Cortex of kidney (tissue), 1 donor: ENCODE data around the gene RAP1GAP2.

Source experiments
- DNase-seq: peaks from one replicate; lab custom pipeline; 2025; lab: John Stamatoyannopoulos, UW

Gene RAP1GAP2

GRCh38 chr17:2786176-2786881 is 9.9 kb upstream of the RAP1GAP2 start:
- DNase-seq: no peak

- DNase-seq: no peak
Measured at GRCh38 chr17:2789700-2790099, 6.5 kb upstream of the RAP1GAP2 start.

DNA sequence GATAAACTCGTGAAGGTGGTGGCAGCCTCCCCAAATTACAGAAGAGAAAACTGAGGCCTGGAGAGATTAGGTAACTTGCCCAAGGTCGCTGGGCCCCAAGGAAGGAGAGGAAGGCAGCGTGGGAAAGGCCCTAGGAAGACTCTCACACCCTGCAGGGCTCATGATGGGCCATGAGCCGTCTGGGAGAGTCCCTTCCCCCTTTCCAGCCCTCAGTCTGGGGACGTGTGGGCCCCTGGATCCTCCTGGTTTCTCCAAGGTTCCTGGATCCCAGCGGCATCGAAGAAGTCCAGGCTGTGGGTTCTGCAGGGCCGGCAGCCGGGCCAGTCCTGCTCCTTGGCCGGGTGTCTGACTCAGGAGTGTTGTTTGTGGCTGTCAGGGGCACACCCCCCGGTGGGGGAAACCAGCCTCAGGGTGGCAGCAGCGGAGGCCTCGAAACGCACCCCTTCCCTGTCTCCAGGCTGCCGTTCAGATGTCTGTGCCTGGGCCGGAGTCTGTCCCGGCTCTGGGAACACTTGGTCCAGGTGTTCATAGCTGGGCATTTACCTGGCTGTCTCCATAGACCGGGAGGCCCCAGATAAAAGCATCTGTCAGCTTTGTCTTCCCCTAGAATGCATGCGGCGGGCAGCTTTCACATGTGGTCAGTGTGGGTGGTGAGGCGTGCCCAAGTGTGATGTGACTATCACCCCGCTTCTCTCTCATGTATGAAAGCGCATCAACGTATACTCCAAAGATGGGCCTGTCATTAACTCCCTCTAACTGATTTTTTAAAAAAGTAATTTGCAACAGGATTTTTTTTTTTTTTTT is 3.7 kb upstream of the RAP1GAP2 start:
- DNase-seq: no peak

- no peak for DNase-seq
Measured at GRCh38 chr17:2794111-2794803, 2.0 kb upstream of the RAP1GAP2 start.

DNA sequence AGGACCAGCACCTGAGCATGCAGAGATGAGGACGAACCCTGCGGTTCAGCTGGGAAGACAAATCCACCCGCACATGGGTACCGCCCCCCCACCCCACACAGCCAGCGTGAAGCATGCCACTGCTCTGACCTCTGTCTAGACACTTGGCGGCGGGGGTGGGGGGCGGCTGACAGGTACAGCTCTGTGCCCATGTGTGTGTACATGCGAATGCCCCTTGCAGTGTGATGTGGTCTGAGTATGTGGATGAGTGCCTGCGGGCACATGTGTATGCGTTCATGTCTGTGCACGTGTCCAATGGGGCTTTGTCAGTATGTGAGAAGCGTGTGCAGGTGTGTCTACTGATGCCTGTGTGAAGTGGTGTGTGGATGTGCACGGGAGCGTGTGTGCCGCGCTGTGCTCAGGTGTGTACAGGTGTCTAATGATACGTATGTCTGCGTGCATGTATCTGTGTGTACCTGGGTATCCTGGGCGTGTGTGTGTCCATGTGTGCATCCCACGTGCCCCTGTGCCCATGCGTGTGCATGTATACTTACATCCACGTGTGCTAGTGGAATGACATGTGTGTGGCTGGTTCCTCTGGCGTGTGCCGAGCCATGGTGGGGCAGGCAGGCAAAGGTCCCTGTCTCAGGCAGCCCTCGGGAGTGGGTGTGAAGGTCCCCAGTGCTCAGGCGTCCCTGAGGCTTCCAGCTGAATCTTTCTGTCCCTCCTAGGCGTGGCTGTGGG is 636 bp upstream of the RAP1GAP2 start:
- no peak for DNase-seq

- no peak for DNase-seq
Measured at GRCh38 chr17:2797226-2797625, 988 bp downstream of the RAP1GAP2 start.

DNA sequence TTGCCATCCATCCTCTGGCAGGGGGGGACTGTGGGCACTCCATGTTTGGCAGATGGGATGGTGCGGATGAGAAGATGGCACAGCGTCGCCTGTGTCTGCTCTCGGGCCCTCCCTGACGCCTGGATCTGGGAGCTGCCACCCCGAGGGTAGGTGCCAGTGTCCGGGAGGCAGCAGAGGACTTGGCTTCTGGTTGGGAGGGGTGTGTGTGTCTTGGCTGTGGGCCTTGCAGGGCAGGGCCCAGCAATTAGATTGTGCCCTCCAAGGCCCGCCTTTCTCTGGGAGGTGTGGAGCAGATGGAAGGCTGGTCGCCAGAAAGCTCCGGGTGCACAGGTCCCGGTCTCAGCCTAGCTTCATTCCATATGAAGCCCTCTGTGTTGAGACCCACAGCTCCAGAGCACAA is 1.4 kb downstream of the RAP1GAP2 start:
- DNase-seq: no peak

GRCh38 chr17:2798188-2798587 is 1.9 kb downstream of the RAP1GAP2 start:
- no peak for DNase-seq

GRCh38 chr17:2798678-2799077 is 2.4 kb downstream of the RAP1GAP2 start:
- no peak for DNase-seq

DNA sequence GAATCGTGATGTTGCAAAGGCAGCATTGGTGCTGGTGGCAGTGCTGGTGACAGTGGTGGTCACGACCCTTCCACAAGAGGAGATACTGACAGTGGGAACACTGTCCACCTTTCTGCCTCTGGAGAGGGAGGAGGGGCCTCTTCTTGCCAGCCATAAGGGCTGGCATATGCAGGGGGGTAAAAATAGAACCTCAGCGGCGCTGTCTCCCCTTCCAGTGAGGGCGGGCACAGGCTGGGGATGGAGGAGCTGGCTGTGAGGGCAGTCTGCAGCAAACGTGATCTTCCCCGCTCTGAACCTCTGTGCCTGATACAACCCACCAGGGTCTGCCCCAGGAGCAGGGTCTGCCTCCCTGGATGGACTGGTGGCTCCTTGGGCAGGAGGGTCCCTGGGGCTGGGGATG is 3.4 kb downstream of the RAP1GAP2 start:
- no peak for DNase-seq

DNA sequence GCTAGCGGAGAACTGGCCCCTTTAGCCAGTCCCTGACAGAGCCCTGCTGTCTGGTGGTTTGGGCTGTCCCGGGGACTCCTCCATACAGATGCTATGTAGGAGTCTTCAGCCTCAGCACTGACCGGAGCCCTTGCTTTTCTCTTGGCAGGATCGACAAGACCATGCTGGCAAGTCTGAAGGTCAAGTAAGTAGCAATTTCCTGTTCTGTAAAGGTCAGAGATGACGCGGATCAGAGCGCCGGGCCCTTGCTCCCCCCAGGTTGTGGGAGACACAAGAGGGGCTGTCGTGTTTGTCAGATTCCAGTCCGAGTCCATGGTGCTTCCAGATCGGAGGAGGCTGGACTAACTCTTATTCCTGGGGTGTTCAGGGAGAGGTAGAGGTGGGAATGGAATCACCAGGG is 4.1 kb downstream of the RAP1GAP2 start:
- DNase-seq: no peak

GRCh38 chr17:2801841-2802240 is 5.6 kb downstream of the RAP1GAP2 start:
- DNase-seq: no peak

DNA sequence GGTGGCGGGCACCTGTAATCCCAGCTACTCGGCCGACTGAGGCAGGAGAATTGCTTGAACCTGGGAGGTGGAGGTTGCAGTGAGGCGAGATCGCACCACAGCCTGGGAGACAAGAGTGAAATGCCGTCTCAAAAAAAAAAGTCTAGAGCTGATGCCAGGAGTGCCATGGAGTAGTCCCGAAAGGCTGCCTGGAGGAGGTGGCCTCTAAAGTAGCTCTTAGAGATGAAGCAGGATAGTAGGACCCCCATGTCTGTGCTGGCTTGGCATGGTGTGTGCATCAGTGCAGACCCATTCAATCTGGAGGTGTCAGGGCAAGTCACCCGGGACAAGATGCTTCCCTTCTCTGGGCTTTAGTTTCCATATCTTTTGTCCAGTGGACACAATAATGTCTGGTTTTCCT is 6.3 kb downstream of the RAP1GAP2 start:
- DNase-seq: no peak

- DNase-seq: no peak
Measured at GRCh38 chr17:2803386-2803785, 7.1 kb downstream of the RAP1GAP2 start.

GRCh38 chr17:2803971-2804370 is 7.7 kb downstream of the RAP1GAP2 start:
- no peak for DNase-seq

GRCh38 chr17:2804912-2805311 is 8.7 kb downstream of the RAP1GAP2 start:
- DNase-seq: no peak

GRCh38 chr17:2805961-2806360 is 9.7 kb downstream of the RAP1GAP2 start:
- no peak for DNase-seq

DNA sequence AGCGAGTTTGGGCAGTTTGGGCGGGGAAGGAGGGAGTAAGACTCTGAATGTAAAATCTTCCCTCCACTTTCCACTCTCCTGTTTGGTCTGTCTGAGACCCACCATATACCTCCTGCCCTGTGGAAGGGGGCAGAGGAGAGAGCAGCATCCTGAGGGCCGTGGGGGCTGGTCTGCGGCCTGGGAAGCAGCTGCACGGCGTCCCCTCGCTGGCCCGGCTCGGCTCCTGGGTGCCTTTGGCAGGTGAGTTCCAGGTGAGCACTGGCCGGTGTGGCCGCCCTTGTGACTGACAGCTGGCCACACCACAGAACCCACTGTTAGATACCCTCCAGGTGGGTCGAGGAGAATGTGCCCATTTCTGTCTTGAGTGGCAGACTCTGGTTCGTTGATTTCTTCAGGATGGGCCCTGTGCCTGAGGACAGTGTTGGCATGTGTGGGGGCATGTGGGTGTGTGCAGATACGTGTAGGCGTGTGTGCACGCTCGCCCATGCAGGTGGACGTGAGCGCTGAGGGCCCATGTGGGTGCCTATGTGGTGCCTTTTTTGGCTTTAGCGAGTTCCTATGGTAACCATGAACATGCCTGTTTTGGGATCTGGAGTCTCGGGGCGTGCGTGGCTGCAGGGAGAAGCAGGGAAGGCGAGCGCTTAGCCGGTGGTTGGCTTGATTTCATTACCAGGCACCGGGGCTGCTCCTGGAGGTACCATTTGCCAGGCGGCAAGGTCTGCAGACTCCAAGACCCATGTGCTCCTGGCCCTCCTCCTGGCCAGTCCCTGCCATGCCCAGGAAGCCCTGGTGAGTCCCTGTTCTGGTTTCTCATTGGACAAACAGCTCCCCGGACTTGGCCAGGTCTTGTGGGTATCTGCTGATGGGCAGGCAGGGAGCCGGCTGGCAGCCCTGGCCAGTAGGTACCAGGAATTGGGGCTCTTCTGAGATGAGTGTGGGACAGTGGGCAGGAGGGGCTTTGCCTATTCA is 12.4 kb downstream of the RAP1GAP2 start:
- no peak for DNase-seq

DNA sequence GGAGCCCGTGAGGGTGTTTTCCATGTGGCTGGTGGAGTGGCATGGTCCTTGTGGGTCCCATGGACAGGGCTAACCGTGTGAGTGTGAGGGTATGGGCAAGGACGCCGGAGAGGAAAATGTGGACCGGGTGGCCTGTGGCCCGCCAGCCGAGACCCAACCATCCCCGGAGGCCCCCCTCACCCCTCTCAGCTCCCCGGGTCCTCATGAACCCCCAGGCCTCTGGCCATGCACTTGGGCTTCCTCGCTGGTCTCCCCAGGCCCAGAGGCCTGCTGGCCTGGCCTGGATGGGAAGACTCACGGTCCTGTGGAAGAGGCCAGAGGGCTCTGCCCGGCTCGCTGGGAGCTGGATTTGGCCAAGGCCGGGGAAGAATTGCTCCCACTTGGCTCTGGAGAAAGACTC is 13.1 kb downstream of the RAP1GAP2 start:
- no peak for DNase-seq

- DNase-seq: no peak
Measured at GRCh38 chr17:2814049-2814448, 17.8 kb downstream of the RAP1GAP2 start.
